GM20000 (cell line): Measurements from ENCODE around the gene SNRNP200.

Source experiments
- DNase-seq: peaks from one replicate; pipeline ENCODE4 v3.0.0; 2012; ENCODE audit warnings: low spot score
- TF ChIP-seq, protein P1 (sequence below): IDR thresholded peaks from 2 replicates; pipeline ENCODE4 v1.5.1; 2012; ENCODE audit warnings: mild to moderate bottlenecking, control low read depth; ENCODE audit errors: extremely low read depth, missing control alignments

The SNRNP200 gene

DNA sequence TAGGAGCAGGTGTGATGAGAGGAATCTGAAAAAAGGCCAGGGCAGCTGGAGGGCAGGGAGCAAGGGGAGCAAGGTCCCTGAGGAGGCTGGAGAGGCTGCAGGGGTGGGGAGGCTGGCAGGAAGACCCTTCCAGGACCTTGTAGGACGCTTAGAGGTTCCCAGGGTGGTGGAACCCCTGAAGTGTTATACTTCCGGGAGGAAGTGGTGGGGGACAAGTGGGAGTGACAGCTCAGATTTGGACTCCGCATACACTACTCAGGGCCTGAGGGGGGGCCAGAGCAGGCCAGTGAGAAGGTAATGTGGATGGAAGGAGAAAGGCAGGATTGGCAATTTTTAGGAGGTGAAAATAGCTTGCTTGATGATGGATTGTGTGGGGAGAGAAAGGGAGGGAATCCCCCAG, 28.4 kb upstream of the SNRNP200 start:
- TF ChIP-seq, protein P1, sequence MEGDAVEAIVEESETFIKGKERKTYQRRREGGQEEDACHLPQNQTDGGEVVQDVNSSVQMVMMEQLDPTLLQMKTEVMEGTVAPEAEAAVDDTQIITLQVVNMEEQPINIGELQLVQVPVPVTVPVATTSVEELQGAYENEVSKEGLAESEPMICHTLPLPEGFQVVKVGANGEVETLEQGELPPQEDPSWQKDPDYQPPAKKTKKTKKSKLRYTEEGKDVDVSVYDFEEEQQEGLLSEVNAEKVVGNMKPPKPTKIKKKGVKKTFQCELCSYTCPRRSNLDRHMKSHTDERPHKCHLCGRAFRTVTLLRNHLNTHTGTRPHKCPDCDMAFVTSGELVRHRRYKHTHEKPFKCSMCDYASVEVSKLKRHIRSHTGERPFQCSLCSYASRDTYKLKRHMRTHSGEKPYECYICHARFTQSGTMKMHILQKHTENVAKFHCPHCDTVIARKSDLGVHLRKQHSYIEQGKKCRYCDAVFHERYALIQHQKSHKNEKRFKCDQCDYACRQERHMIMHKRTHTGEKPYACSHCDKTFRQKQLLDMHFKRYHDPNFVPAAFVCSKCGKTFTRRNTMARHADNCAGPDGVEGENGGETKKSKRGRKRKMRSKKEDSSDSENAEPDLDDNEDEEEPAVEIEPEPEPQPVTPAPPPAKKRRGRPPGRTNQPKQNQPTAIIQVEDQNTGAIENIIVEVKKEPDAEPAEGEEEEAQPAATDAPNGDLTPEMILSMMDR: no peak
- no peak for DNase-seq

GRCh38 chr2:96330407-96330806, 25.1 kb upstream of the SNRNP200 start:
- TF ChIP-seq, protein P1: no peak
- no peak for DNase-seq

DNA sequence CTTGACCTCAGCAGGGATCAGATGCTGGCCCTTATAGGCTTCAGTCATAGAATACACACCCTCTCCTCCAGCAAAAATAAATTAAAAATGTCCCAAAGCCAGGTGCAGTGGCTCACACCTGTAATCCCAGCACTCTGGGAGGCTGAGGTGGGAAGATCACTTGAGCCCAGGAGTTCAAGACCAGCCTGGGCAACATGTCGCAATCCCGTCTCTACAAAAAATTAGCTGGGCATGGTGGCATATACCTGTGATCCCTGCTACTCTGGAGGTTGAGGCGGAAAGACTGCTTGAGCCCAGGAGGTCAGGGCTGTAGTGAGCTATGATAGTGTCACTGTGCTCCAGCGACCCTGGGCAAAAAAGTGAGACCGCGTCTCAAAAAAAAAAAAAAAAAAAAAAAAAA, 24.5 kb upstream of the SNRNP200 start:
- DNase-seq: no peak
- TF ChIP-seq, protein P1: no peak

DNA sequence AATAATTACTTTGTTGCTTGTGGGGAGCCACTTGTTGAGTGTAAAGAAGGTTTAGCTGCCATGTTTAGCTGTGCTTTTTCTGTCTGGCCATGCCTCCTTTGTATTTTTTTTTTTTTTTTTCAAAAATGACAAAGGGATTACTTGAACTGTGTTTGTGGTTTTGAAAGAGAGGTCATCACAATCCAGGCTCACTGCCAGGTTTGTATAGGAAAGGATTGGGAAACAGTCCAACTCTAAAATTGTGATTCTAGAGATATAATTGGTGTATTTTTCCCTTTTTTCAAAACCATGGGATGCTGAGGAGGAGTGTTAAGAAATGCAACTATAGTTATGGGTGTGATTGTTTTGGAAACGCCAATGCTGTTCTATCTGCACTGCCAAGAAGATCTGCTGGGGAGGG, 24.1 kb upstream of the SNRNP200 start:
- DNase-seq: no peak
- TF ChIP-seq, protein P1: no peak

DNA sequence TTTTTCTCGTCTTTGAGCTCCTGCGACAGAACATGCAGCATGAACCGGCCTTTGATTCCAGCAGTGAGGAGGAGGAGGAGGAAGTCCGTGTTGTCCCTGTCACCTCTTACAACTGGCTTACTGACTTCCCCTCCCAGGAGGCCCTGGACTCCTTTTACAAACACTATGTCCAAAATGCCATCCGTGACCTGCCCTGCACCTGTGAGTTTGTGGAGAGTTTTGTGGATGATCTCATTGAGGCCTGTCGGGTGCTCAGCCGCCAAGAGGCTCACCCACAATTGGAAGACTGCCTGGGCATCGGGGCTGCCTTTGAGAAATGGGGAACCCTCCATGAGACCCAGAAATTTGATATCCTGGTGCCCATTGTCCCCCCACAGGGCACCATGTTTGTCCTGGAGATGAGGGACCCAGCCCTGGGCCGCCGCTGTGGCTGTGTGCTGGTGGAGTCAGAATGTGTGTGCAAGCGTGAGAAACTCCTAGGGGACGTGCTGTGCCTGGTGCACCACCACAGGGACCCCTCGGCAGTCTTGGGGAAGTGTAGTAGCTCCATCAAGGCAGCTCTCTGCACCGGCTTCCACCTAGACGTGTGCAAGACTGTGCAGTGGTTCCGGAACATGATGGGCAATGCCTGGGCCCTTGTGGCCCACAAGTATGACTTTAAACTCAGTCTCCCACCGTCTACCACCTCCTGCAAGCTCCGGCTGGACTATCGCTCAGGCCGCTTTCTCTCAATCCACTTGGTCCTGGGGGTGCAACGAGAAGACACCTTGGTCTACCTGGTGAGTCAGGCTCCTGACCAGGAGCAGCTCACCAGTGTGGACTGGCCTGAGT, 21.9 kb upstream of the SNRNP200 start:
- TF ChIP-seq, protein P1: no peak
- no peak for DNase-seq

GRCh38 chr2:96326564-96326963, 21.2 kb upstream of the SNRNP200 start:
- TF ChIP-seq, protein P1: no peak
- no peak for DNase-seq

- TF ChIP-seq, protein P1: no peak
- DNase-seq: peak; percentile 53
Observed at GRCh38 chr2:96325884-96326255, 20.5 kb upstream of the SNRNP200 start.
